GM18951 (cell line): ENCODE measurements around the gene RIPOR3.

Experiments
- POLR2A ChIP-seq: IDR thresholded peaks from 4 replicates; pipeline ENCODE4 v1.6.1; 2011; ENCODE audit warnings: mild to moderate bottlenecking; ENCODE audit not compliant: insufficient read length, insufficient read depth; ENCODE audit errors: extremely low read depth
- in situ Hi-C: fragments of 300-500 bp; cut with MboI; formaldehyde crosslinking; loops from one replicate; pipeline ENCODE4 v1.12.0; 2022; ENCODE audit warnings: low sequenced_read_pairs, mixed read lengths, inconsistent platforms; ENCODE audit not compliant: unreplicated experiment

RIPOR3 gene

GRCh38 chr20:50565383-50565782 is 126.0 kb downstream of the RIPOR3 start:
- no peak for TF ChIP-seq POLR2A
- in situ Hi-C loops = no loop called here

DNA sequence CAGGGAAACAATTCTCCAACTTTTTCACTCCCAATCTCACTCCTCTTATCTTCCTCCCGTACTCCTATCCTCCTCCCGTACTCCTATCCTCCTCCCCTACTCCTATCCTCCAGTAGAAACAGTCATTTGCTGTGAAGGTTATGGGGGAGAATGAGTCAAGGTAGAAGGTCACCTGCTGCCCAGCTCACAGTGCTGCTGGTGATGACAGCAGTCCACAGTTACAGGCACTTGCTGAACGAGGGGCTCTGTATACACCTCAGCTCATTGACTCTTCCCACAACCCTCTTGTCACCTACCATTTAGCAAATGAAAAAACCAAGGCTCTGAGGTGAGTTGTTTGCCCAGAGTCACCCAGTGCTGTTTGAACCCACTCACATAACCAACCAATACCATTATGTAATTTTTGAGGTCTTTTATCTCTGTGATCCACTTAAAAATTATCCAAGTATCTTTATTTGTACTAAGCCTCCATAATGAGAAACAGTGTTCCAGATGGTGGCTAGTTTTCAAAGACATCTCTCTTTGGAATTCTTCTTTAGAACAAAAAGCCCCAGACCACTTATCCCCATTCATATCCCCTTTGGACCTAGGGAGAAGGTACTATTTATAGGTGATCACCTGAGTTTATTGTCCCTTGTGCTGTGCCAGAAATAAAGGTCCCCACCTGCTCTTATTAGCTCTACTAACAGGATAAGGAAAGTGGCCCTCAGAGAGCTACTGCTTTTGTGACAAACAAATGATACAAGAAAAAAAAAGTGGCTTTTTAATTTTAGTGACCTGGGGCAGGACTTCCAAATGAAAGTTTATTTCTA is 128.0 kb downstream of the RIPOR3 start:
- TF ChIP-seq POLR2A = no peak
- in situ Hi-C loops = no loop called here

DNA sequence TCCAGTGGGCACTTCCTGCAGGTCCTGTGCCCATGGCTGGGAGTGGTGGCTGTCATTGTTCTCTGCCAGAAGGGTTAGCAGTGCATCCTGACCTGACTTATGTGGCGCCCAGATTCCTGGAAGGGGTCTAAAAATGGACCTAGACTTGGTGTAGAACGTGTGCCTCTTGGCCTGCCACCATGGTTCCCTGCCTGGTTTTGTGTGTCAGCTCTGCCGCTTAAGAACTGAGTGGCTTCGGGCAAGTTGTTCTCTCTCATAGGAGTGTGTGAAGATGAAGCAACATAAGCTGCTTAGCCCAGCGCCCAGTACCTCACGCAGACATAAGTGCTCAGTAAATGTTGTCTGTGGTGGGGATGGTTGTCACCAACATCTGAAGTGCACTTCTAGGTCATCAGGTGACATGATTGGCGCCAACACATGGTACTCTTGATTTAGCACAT is 129.1 kb downstream of the RIPOR3 start:
- TF ChIP-seq POLR2A = no peak
- in situ Hi-C loops = no loop called here

GRCh38 chr20:50561379-50562078 is 129.8 kb downstream of the RIPOR3 start:
- in situ Hi-C loops = no loop called here
- no peak for TF ChIP-seq POLR2A

GRCh38 chr20:50560867-50561266 is 130.5 kb downstream of the RIPOR3 start:
- no peak for TF ChIP-seq POLR2A
- in situ Hi-C loops = no loop called here

GRCh38 chr20:50559856-50560638 is 131.3 kb downstream of the RIPOR3 start:
- TF ChIP-seq POLR2A = no peak
- in situ Hi-C loops = no loop called here

- TF ChIP-seq POLR2A = no peak
- in situ Hi-C loops = no loop called here
These were observed 132.2 kb downstream of the RIPOR3 start for GRCh38 chr20:50559149-50559548.

GRCh38 chr20:50558483-50558925 is 132.8 kb downstream of the RIPOR3 start:
- in situ Hi-C loops = no loop called here
- no peak for TF ChIP-seq POLR2A

GRCh38 chr20:50557549-50558134 is 133.7 kb downstream of the RIPOR3 start:
- in situ Hi-C loops = no loop called here

GRCh38 chr20:50555662-50556061 is 135.7 kb downstream of the RIPOR3 start:
- TF ChIP-seq POLR2A = no peak

More at GRCh38 chr20:50557549-50558134, 133.7 kb downstream of the RIPOR3 start:
- no peak for TF ChIP-seq POLR2A

DNA sequence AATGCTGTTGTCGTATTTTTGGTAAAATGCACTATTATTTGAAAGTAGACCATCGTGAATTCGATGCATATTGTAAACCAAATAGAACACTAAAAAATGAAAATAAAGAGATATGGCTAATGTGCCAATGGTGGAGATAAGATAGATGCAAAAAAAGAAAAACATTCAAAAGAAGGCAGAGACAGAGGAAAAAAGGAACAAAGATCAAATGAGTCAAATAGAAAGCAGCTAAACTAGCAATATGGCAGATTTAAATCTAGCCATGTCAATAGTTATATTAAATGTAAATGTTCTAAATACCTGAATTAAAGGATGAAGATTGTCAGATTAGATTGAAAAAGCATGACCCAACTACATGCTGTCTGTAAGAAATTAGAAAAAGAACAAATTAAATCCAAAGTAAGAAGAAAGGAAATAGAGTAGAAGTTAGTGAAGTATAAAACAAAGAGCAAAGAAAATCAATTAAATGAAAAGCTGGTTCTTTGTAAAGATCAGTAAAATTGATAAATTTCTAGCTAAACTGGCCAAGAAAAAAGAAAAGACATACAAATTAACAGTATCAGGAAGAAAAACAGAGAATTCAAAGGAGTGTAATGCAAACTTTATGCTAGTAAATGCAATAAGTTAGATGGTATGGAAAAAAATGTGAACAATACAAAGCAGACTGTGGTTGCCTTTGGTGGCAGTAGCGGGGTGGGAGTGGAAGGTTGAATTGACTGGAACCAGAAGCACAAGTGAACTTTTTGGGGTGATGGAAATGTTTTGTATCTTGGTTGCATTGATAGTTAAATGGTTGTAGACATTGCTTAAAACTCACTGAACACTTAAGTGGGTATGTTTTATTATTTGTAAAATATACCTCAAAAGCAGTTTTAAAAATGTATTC is 136.4 kb downstream of the RIPOR3 start:
- in situ Hi-C loops = loop anchor here (5.0 kb wide), 1 partner anchor 43 kb away; the partner anchor contains the start of gene PTPN1

More at GRCh38 chr20:50555662-50556061, 135.7 kb downstream of the RIPOR3 start:
- in situ Hi-C loops = no loop called here

DNA sequence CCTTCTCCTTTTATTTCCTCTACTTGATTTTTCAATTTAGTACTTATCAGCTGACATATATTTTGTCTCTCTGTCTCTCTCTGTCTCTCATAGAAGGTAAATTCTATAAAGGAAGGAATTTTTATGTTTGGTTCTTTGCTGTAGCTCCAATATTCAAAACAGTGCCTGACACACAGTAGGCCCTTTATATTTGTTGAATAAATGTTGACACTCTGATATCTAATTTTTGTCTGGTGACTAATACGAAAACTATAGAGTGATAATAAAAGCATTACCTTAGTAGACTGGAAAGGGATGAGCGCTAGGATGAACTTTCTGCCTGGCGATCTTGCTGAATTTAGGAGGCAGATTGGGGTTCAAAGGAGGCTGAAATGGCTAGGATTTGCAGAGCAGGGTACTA is 138.4 kb downstream of the RIPOR3 start:
- no peak for TF ChIP-seq POLR2A
- in situ Hi-C loops = loop anchor here (5.0 kb wide), 1 partner anchor 41 kb away; the partner anchor contains the start of gene PTPN1

More for the DNA sequence above, 136.4 kb downstream of the RIPOR3 start:
- TF ChIP-seq POLR2A = no peak

DNA sequence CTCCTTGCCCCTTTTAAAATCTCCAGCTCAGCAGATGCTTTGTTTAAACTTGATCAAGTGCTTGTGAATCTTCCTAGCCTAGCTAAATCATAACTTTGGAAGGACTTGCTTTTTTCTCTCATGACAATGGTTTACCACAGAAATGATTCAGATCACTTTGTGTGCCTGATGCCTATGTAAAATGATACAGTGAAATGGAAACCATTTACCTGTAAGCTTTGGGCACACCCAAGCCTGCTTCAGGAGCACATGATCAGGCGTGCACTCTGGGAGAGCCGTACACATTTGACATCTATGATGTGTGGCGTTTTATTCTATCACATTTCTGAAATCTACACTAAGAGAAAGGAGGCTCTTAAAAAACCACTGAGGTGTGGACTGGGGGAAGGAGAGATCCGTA is 140.1 kb downstream of the RIPOR3 start:
- in situ Hi-C loops = loop anchor here (5.0 kb wide), 1 partner anchor 39 kb away; the partner anchor contains the start of gene PTPN1
- TF ChIP-seq POLR2A = no peak
